Immature natural killer cell (primary cell): ENCODE measurements around the gene CCDC121. TPM values are rescaled to one million over a fixed set of nuclear protein-coding genes. Genes with fewer than 3 reads are reported as not detected.

ENCODE experiments used
- DNase-seq, 3 donors: peaks; one replicate each; pipeline ENCODE4 v3.0.0; 2022; ENCODE audit warnings: mixed read lengths in 1 of 3
- H3K27ac Mint-ChIP-seq, 6 donors: one replicate each; pipeline ENCODE4 v1.8.0; 2020; ENCODE audit warnings: mixed read lengths in 6 of 6, mild to moderate bottlenecking in 5 of 6, inconsistent platforms in 4 of 6, moderate library complexity in 3 of 6
- H3K27me3 Mint-ChIP-seq, 3 donors: one replicate each; pipeline ENCODE4 v1.8.0; 2020 to 2021; ENCODE audit warnings: low read depth in 3 of 3, mild to moderate bottlenecking in 3 of 3, mixed read lengths in 3 of 3, moderate library complexity in 3 of 3, inconsistent platforms in 1 of 3
- H3K36me3 Mint-ChIP-seq, 3 donors: one replicate each; pipeline ENCODE4 v1.8.0; 2020; ENCODE audit warnings: mixed read lengths in 3 of 3, inconsistent platforms in 2 of 3, mild to moderate bottlenecking in 2 of 3
- H3K4me1 Mint-ChIP-seq, 2 donors: one replicate each; pipeline ENCODE4 v1.8.0; 2020; ENCODE audit warnings: inconsistent platforms in 2 of 2, mild to moderate bottlenecking in 2 of 2, mixed read lengths in 2 of 2, moderate library complexity in 1 of 2
- H3K4me3 Mint-ChIP-seq, 5 donors: one replicate each; pipeline ENCODE4 v1.8.0; 2020; ENCODE audit warnings: mild to moderate bottlenecking in 5 of 5, mixed read lengths in 5 of 5, inconsistent platforms in 3 of 5, moderate library complexity in 3 of 5
- H3K9me3 Mint-ChIP-seq, 6 donors: one replicate each; pipeline ENCODE4 v1.8.0; 2020; ENCODE audit warnings: mild to moderate bottlenecking in 6 of 6, mixed read lengths in 6 of 6, inconsistent platforms in 4 of 6, moderate library complexity in 3 of 6
- polyA plus RNA-seq, 3 donors: library from polyadenylated mRNA; unstranded; fragments of 300-500 nt; fragmentation: Illumina TruSeq; gene quantifications; one replicate each; pipeline ENCODE4 v1.2.3, GENCODE V29; 2021

The CCDC121 gene, protein sequence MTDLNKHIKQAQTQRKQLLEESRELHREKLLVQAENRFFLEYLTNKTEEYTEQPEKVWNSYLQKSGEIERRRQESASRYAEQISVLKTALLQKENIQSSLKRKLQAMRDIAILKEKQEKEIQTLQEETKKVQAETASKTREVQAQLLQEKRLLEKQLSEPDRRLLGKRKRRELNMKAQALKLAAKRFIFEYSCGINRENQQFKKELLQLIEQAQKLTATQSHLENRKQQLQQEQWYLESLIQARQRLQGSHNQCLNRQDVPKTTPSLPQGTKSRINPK
- 1 to 10 TPM in 2 of 3 donors, not detected in 1; 1.1 to 2.9 TPM for polyA plus RNA-seq

DNA sequence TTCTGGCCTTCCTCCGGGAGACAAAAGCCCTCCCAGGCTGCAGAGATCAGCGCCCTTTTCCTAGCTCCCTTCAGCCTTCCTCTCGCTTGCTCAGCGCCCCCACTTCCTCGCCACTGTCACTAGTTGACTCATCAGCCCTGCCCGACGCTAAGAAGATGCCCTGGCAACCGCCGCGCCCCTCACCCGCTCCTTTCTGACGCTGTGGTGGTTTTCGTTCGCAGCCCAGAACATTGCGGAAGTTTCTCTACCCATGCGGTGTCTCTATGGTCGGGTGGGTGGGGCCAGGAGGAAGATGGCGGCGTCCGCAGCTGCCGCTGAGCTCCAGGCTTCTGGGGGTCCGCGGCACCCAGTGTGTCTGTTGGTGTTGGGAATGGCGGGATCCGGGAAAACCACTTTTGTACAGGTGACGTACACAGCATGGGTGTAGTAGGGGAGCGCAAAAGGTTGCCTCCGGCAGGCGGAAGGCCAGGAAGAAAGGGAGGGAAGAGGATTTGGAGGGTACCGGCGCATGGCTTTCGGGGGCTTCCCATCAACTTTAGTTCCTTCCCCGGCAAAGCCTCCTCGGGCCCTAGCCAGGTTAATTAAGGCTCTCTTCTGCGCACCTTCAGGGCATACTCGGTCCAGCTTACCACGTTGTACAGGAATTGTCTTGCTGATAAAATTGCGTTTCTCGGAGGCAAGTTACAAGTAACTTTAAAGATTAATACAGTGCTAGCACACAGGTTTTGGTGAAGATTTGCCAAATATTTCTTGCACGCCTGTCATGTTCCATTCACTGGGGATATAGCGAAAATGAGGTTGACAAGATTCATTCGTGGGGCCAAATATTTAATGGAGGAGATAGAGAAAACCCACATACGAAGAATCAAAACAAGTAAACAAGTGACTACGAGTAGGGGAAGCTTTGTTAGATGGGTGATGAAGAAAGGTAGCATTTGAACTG is at the start of gene CCDC121, which contains the start of gene GPN1:
TSS of gene CCDC121 (minus strand) at position 246 of the 943 bp plus-strand sequence. CDS start 1,213 bp downstream, outside the sequence.
TSS of gene GPN1 (plus strand) at position 284 of the 943 bp plus-strand sequence. CDS start at position 293, 9 bp downstream.
- peak; percentile 93 to 96 (median 94) for DNase-seq
- peaks cover 0 to 2% (median 0%) of the 10 kb centered on the region in 3 donors for H3K27me3 Mint-ChIP-seq
- no peak within 1 kb of the TSS for H3K4me3 Mint-ChIP-seq
- H3K36me3 Mint-ChIP-seq: peaks cover 4 to 26% (median 7%) of the 10 kb centered on the region in 3 donors
- H3K27ac Mint-ChIP-seq: peak within 1 kb of the TSS in 3 of 6 donors; percentile 67 to 81 (median 80)
- H3K9me3 Mint-ChIP-seq: no peaks in the 10 kb centered on the region
- H3K4me1 Mint-ChIP-seq: peaks cover 8 to 15% of the 10 kb centered on the region in 2 donors

DNA sequence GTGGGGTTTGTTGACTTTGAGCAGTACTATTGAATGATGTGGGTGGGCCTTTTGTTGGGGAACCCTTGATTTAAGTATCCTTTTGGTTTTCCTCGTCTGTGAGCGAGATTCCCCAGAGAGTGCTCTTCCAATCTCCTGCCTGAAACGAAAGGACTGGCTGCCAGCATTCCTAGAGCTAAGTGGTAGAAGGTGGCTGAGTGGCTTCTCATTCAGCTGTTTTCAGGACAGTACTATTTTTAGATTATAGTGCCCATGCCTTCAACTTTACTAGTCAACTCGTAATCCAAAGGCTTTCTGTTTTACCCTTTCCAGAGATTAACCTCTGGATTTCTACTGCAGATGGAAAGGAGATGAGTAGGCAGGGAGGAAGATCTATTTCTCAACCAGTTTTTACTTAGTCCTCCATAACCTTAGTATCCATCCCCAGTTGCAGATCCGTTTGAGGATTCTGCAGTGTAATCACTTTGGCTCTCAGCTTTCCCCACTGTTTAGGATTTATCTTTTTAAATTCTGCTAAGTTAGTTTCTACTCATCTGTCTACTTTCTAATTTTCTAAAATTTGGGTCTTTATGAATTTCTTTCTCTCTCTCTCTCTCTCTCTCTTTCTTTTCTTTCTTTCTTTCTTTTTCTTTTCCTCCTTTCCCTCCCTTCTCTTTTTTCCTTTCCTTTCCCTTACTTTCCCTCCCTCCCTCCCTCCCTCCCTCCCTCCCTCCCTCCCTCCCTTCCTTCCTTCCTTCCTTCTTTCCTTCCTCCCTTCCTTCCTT is 44.1 kb upstream of the CCDC121 start:
- H3K4me3 Mint-ChIP-seq: no peak overlapping the region
- H3K27me3 Mint-ChIP-seq: peaks cover 0 to 1% (median 0%) of the 10 kb centered on the region in 3 donors
- H3K4me1 Mint-ChIP-seq: peaks cover 0 to 16% of the 10 kb centered on the region in 2 donors
- no peak for DNase-seq
- no peak overlapping the region for H3K27ac Mint-ChIP-seq
- H3K36me3 Mint-ChIP-seq: peaks cover 35 to 56% (median 47%) of the 10 kb centered on the region in 3 donors
- H3K9me3 Mint-ChIP-seq: no peaks in the 10 kb centered on the region

DNA sequence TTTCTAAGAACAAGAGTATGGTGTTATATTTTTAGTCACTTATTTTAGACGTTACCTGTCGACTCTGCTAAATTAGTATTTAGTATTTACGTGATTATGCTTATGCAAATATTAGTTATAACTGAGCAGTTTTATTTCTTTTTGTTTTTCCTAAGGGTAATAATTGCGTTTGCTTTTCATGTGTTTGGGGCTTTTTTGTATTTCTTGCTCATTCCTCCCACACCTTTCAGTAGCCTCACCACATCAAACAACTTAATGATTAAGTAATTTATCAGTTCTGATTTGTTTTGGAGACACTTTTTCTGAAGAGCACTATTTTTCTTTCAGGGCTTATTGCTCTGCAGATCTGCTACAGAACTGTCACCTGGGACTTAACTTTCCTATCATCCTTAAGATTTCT is 42.4 kb upstream of the CCDC121 start:
- Mint-ChIP-seq H3K4me1 (peaks cover 6 to 27% of the 10 kb centered on the region in 2 donors), H3K4me3 (no peak overlapping the region)
- no peak for DNase-seq

DNA sequence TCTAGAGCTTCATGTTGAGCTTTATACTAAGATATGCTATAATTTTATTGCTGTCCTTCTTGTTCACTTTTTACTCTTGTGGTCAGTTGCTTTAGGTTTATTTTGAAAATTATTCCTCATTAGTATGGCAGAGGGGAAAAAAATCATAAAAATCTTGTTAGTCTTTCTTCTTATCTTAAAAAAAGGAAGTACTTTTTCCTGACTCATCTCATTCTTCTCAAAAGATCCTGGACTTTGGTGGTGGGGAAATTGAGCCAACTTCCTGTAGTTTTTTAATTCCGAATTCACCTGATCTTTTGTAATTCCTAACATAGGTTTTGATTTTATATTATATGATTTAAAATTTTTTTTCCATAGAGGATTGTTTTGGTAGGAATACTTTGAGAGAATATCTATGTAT is 38.6 kb upstream of the CCDC121 start:
- no peaks in the 10 kb centered on the region for H3K9me3 Mint-ChIP-seq
- H3K4me1 Mint-ChIP-seq: peaks cover 35 to 61% of the 10 kb centered on the region in 2 donors
- H3K4me3 Mint-ChIP-seq: no peak overlapping the region
- H3K36me3 Mint-ChIP-seq: peaks cover 23 to 39% (median 25%) of the 10 kb centered on the region in 3 donors
- DNase-seq: no peak
- peaks cover 5 to 9% (median 8%) of the 10 kb centered on the region in 3 donors for H3K27me3 Mint-ChIP-seq
- H3K27ac Mint-ChIP-seq: no peak overlapping the region

More for the DNA sequence above, 42.4 kb upstream of the CCDC121 start:
- no peaks in the 10 kb centered on the region for H3K9me3 Mint-ChIP-seq
- no peak overlapping the region for H3K27ac Mint-ChIP-seq
- peaks cover 36 to 59% (median 46%) of the 10 kb centered on the region in 3 donors for H3K36me3 Mint-ChIP-seq
- H3K27me3 Mint-ChIP-seq: peaks cover 0 to 1% (median 0%) of the 10 kb centered on the region in 3 donors

DNA sequence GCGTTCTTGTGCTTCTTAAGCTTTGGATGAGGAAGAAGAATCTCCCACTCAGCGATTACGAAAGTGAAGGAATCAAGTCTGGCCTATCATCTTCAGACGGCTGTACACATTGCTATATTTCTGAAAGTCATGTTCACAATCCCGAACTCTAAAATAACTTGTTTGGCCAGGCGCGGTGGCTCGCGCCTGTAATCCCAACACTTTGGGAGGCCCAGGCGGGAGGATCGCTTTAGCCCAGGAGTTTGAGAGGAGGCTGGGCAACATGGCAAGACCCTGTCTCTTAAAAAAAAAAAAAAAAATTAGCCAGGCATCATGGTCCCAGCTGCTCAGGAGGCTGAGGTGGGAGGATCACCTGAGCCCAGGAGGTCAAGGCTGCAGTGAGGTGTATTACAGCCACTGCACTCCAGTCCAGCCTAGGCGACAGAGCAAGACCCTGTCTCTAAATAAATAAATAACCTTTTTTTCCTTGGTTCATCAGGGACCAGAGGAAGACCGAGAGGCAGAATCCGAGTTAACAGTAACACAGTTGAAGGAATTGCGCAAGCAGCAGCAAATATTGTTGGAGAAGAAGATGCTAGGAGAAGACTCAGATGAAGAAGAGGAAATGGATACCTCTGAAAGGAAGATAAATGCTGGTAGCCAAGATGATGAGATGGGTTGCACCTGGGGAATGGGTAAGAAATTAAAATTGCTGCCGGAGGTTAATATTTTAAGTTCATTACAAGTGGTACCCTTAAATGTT is 36.0 kb upstream of the CCDC121 start:
- H3K4me3 Mint-ChIP-seq: peak overlapping the region; percentile 99 to 100 (median 100)
- DNase-seq: no peak
- H3K36me3 Mint-ChIP-seq: peaks cover 21 to 38% (median 21%) of the 10 kb centered on the region in 3 donors
- H3K27ac Mint-ChIP-seq: peak overlapping the region; percentile 86 to 100 (median 98)
- no peaks in the 10 kb centered on the region for H3K9me3 Mint-ChIP-seq
- H3K27me3 Mint-ChIP-seq: peaks cover 5 to 9% (median 8%) of the 10 kb centered on the region in 3 donors
- peaks cover 51 to 61% of the 10 kb centered on the region in 2 donors for H3K4me1 Mint-ChIP-seq

DNA sequence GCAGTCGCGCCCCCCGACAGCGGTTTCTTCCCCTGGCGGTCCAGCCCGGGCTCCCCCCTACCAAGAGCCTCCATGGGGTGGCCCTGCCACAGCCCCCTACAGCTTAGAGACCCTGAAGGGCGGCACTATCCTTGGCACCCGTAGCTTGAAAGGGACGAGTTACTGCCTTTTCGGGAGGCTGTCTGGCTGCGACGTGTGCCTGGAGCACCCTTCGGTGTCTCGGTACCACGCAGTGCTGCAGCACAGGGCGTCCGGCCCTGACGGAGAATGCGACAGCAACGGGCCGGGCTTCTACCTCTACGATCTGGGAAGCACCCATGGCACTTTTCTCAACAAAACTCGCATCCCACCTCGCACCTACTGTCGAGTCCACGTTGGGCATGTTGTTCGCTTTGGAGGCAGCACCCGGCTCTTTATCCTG is 35.4 kb upstream of the CCDC121 start:
- H3K4me1 Mint-ChIP-seq: peaks cover 53 to 67% of the 10 kb centered on the region in 2 donors
- peaks cover 25 to 41% (median 25%) of the 10 kb centered on the region in 3 donors for H3K36me3 Mint-ChIP-seq
- H3K27me3 Mint-ChIP-seq: peaks cover 5 to 9% (median 8%) of the 10 kb centered on the region in 3 donors
- peak overlapping the region; percentile 96 to 100 (median 99) for H3K27ac Mint-ChIP-seq
- DNase-seq: no peak
- no peaks in the 10 kb centered on the region for H3K9me3 Mint-ChIP-seq
- H3K4me3 Mint-ChIP-seq: peak overlapping the region; percentile 99 to 100 (median 100)

DNA sequence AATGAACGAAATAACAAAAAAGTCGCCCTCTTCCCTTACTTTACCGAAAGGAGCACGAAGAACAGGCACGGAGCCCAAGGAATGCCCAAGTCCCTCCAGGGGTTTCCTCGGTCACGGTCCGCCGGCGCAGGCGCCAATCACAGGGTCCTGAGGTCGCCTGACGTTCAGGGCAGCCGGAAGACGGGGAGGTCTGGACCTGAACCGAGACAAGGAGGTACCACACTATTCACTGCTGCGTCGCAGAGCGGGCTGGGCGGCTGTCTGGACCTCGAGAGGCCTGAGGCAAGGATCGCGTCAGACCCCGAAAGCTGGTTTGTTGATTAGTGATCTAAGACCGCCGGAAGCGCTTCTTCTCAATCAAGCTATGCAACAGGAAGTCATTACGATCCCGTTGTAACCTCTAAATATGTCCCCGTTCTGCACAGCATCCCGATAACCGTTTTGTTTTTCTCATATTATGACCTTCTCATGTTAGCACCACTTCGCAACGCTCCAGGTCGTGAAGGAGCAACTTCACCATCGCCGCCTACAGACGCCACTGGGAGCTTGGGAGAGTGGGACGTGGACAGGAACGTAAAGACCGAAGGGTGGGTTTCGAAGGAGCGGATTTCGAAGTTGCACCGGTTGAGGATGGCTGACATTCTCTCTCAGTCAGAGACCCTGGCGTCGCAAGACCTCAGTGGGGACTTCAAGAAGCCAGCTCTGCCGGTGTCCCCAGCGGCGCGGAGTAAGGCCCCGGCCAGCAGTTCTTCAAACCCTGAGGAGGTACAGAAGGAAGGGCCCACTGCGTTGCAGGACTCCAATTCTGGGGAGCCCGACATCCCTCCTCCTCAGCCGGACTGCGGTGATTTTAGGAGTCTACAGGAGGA is 34.7 kb upstream of the CCDC121 start, which contains the start of the genes SLC4A1AP and SUPT7L:
TSS of gene SLC4A1AP (plus strand) at position 605 of the 869 bp plus-strand sequence. CDS start at position 631, 26 bp downstream.
TSS of gene SUPT7L (minus strand) at position 330 of the 869 bp plus-strand sequence. CDS start 1,422 bp downstream, outside the sequence.
- Mint-ChIP-seq H3K4me3 (peak within 1 kb of the TSS; percentile 99 to 100 (median 100)), H3K27ac (peak within 1 kb of the TSS; percentile 96 to 100 (median 99)), H3K27me3 (peaks cover 5 to 9% (median 8%) of the 10 kb centered on the region in 3 donors), H3K4me1 (peaks cover 53 to 72% of the 10 kb centered on the region in 2 donors), H3K9me3 (no peaks in the 10 kb centered on the region), H3K36me3 (peaks cover 18 to 38% (median 19%) of the 10 kb centered on the region in 3 donors)
- peak; percentile 81 to 85 (median 85) for DNase-seq

DNA sequence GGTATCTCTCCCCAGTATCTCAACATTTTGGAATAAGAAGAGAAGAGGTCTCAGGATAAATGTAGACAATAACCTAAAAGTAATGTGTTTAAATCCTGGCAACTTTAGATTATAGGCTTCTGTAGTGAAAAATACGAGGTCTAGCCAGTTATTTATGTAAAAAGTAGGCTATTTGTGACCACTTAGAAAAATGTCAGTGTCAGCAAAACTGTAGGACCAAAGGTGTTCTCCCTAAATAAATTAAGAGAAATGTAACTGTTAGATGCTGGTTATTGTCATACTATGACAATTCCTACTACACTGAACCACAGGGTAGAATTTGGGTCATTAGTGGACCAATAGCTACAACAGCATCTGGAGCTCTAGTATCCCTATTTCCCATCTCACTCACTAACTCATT is 32.6 kb upstream of the CCDC121 start:
- no peak for DNase-seq
- peaks cover 48 to 63% of the 10 kb centered on the region in 2 donors for H3K4me1 Mint-ChIP-seq
- H3K27me3 Mint-ChIP-seq: peaks cover 5 to 9% (median 8%) of the 10 kb centered on the region in 3 donors
- peaks cover 14 to 29% (median 22%) of the 10 kb centered on the region in 3 donors for H3K36me3 Mint-ChIP-seq
- peak overlapping the region in 1 of 6 donors; percentile 74 for H3K27ac Mint-ChIP-seq
- H3K4me3 Mint-ChIP-seq: peak overlapping the region; percentile 33 to 100 (median 50)
- no peaks in the 10 kb centered on the region for H3K9me3 Mint-ChIP-seq

DNA sequence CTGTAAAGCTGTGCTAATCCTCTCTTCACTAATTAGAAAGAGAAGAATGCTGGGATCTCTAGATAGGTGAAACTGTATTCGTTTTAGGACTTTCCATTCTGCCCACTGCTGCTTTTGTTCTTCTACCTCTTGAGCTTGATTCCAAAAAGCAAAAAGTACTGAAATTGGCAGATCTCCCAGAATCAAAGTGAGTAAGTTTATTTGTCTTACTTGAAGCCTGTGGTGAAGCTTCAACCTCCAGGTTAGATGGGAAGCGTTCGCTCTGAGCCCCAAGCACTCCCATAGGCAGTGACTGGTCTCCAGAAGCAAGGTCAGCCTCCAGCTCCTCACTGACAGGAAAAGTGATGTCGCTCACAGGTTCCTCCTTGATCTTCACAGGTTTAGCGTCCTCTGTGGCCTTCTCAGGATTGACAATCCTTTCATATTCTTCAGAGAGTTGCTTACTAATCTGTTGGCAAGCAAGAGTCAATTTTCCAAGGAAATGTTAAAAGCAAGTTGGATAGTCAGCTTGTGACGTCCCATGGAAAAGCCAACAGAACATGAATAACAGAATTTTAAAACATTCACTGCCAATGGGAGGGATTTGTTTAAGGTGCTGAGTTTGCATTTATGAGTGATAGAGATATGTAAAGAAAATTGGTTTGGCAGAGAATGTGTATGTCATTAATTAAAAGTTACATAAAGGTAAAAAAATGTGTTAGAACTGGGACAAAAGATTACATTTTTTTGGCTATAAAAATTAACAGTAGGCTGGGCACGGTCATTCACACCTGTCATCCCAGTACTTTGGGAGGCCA is 26.5 kb upstream of the CCDC121 start:
- Mint-ChIP-seq H3K27ac (no peak overlapping the region), H3K27me3 (peaks cover 0 to 3% (median 0%) of the 10 kb centered on the region in 3 donors), H3K36me3 (peaks cover 35 to 61% (median 43%) of the 10 kb centered on the region in 3 donors), H3K4me1 (peaks cover 4 to 13% of the 10 kb centered on the region in 2 donors), H3K9me3 (no peaks in the 10 kb centered on the region), H3K4me3 (no peak overlapping the region)
- no peak for DNase-seq

DNA sequence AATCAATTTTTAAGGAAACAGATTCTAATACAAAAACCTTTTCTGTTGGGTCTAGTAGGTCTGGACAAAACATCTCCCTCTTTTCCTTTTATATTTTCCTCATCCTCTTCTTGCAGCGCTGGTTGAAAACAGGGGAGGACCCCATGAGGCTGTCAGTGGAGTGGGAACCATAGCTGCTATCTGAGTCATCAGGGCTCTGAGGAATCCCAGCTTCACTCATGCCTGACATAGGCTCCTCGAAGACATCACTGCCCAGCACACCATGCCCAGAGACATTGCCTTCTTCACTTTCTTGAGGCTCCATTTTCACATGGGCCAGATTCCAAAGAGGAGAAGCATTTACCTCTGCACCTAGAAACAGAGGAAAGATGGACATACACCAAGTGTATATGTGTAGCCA is 24.6 kb upstream of the CCDC121 start:
- Mint-ChIP-seq H3K36me3 (peaks cover 37 to 58% (median 43%) of the 10 kb centered on the region in 3 donors), H3K27ac (peak overlapping the region in 2 of 6 donors; percentile 4 to 9), H3K9me3 (no peaks in the 10 kb centered on the region), H3K27me3 (peaks cover 0 to 3% (median 0%) of the 10 kb centered on the region in 3 donors), H3K4me1 (no peaks in the 10 kb centered on the region), H3K4me3 (no peak overlapping the region)
- DNase-seq: no peak

DNA sequence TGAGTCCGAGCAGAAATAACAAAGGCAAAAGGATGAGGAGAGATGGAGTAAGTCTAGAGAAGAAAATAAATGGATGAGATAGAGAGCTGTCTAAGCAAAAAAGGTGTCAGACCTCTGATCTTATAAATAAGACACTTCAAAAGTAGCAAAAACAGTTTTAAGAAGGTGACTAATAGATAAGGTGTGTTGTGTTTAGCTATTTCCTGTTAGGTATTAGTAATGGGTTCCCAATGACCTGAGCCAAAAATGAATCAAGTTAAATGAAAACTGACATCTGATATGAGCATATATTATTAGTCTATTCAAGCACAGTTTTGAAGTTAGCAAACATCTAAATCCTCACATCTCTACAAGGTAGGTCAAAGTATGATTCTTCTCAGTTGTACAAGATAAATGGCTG is 24.0 kb upstream of the CCDC121 start:
- Mint-ChIP-seq H3K9me3 (no peaks in the 10 kb centered on the region), H3K27me3 (peaks cover 0 to 3% (median 0%) of the 10 kb centered on the region in 3 donors), H3K36me3 (peaks cover 37 to 62% (median 41%) of the 10 kb centered on the region in 3 donors), H3K4me3 (no peak overlapping the region), H3K4me1 (no peaks in the 10 kb centered on the region), H3K27ac (no peak overlapping the region)
- DNase-seq: no peak
